Fibroblast of lung (primary cell): Measurements from ENCODE around the gene DES.

Experiments used
- CTCF ChIP-seq, 2 donors: IDR thresholded peaks in 1 of 2; conservative IDR thresholded peaks in 1 of 2; 1 replicate in 1 of 2; 2 replicates in 1 of 2; pipeline ENCODE4 v1.5.1; 2011 to 2012; ENCODE audit warnings: low read length in 2 of 2, control low read depth in 1 of 2, inconsistent platforms in 1 of 2, low read depth in 1 of 2, mild to moderate bottlenecking in 1 of 2
- EZH2 ChIP-seq: IDR thresholded peaks from 2 replicates; pipeline ENCODE4 v1.5.1; 2012; ENCODE audit warnings: low read length, control low read depth, mild to moderate bottlenecking; ENCODE audit errors: missing control alignments

GRCh38 chr2:219458996-219459395, 40.8 kb downstream of the DES start:
- TF ChIP-seq CTCF (conservative IDR thresholded peaks at IDR 0.05 in 1 of 2, IDR thresholded peaks at IDR 0.05 in 1 of 2; ENCODE audit: low read depth in 1 of 2, low read length in 2 of 2) (no peak), EZH2 (no peak)
